Measurements from ENCODE around the gene IGSF21. TPM values are rescaled to one million over a fixed set of nuclear protein-coding genes. Genes with fewer than 3 reads are reported as not detected.
"Not testable (repeated sequence)": the region's sequence is repeated elsewhere in the genome, so short reads cannot be mapped to it uniquely, and the experiment has no call there.

Gene IGSF21
- total RNA-seq, 2 experiments from 2014 or later, result not detected

DNA sequence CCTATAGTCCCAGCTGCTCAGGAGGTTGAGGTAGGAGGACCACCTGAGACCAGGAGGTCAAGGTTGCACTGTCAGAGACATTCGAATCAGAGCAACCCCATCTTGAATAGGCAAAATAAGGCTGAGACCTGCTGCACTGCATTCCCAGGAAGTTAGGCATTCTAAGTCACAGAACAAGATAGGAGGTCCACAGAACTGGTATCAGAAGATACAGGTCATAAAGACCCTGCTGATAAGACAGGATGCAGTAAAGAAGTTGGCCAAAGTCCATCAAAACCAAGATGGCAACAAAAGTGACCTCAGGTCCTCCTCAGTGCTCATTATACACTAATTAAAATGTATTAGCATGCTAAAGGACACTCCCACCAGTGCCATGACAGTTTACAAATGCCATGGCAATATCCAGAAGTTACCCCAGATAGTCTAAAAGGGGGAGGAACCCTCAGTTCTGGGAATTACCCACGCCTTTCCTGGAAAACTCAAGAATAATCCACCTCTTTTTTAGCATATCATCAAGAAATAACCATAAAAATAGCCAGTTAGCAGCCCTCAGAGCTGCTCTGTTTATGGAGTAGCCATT, 307.9 kb downstream of the IGSF21 start:
- CTCF ChIA-PET, result no interaction called here
- POLR2A ChIA-PET, result no interaction called here
- no peak overlapping the region for H3K27ac Mint-ChIP-seq

DNA sequence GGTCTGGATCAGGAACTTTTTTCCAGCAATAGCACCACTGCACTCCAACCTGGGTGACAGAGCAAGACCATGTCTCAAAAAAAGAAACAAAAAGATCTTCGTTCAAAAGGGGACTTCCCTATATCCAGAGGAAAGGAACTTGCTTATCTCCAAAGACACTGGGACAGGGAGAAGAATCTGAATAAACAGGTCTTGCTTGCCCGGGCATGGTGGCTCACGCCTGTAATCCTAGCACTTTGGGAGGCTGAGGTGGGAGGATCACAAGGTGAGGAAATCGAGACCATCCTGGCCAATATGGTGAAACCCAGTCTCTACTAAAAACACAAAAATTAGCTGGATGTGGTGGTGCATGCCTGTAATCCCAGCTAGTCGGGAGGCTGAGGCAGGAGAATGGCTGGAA, 308.5 kb downstream of the IGSF21 start:
- H3K27ac Mint-ChIP-seq; CTCF ChIA-PET; H3K4me1 Mint-ChIP-seq; H3K4me3 Mint-ChIP-seq; H3K36me3 Mint-ChIP-seq (ENCODE audit: low read depth); POLR2A ChIA-PET; DNase-seq; H3K27me3 Mint-ChIP-seq: not testable (repeated sequence)
- peaks cover 11% of the 10 kb centered on the region for H3K9me3 Mint-ChIP-seq

More for the DNA sequence above, 307.9 kb downstream of the IGSF21 start:
- Mint-ChIP-seq H3K4me3 (no peak overlapping the region), H3K4me1 (no peaks in the 10 kb centered on the region), H3K36me3 (ENCODE audit: low read depth) (no peaks in the 10 kb centered on the region), H3K27me3 (peaks cover 6% of the 10 kb centered on the region), H3K9me3 (peaks cover 12% of the 10 kb centered on the region)
- no peak for DNase-seq

DNA sequence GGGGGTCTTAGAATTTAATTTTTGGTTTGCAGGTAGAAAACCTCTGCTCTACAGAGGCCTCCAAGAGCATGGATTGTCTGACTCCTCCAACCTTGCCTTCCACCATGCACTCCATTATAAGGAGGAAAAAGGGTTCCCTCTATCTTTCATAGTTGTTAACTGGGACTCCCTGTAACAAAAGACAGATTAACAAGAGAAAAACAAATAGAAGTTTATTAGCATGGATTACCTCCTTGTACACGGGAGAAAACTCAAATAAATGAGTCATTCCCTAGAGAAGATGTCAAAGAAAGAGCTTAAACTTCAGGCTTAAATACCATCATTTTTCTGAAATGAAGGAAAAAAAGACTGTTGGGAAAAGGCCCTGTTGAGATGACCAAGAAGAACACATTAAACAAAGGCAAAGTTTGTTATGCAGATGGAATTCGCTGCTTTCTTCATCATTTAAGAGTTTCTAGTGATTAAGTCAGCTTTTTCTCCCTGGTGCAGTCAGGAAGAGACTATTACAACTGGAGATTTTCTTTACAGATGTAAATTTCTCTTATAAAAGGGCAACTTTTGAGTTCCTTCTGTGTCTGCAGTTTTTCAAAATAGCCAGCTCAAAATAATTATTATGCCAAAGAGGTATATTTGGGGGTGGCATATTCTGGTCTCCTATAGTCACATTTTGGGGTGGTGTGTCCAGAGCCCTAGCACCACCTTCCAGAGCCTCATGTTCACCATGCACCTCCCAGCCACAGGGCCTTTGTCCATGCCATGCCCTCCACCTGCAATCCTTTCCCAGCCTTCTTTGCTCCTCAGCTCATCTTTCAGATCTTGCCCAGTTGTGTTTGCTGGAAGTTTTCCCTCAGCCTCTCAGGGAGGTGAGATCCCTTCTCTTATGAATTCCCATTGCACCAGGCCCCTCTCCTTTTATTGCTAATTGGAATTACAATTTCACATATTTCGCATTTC, 310.0 kb downstream of the IGSF21 start:
- H3K4me1 Mint-ChIP-seq, result no peaks in the 10 kb centered on the region
- peaks cover 5% of the 10 kb centered on the region for H3K9me3 Mint-ChIP-seq
- H3K27me3 Mint-ChIP-seq, result peaks cover 6% of the 10 kb centered on the region
- CTCF ChIA-PET, result interaction anchor here (0.5 kb wide), 1 partner anchor 16 kb away, joined by 3 read pairs; no protein-coding TSS in a partner anchor
- H3K27ac Mint-ChIP-seq, result no peak overlapping the region
- POLR2A ChIA-PET, result no interaction called here
- DNase-seq, result no peak
- H3K4me3 Mint-ChIP-seq, result no peak overlapping the region
- H3K36me3 Mint-ChIP-seq (ENCODE audit: low read depth), result no peaks in the 10 kb centered on the region

DNA sequence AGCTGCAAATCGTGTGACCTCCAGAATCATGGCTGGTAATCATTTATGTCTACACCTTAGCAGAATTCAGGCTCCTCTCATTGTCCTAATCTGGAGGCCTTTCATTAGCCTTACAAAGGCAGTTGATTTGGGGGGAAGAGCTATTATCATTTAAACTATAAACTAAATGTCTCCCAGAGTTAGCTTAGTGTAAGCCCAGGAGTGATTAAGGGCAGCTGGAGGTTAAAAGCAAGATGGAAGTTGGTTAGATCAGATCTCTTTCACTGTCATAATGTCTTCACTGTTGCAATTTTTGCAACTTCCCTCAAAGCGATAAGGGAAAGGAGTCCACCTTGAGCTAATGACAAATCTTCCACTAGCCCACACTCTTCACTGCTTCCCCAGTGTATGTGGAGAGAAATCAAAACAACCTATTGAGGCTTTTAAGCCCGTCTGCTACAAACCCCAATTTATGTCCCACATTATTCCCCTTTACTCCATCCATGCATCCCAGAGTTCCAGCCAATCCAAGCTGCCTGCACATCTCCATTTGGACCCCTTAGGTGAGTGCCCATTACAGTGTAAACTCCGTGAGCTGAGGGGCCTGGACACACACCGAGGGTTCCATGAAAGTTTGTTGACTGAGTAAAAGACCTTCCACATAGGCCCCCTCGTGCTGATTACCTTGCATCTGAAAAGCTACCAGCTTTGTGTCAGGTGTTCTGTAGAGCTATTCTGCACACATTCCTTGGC, 311.7 kb downstream of the IGSF21 start:
- H3K4me3 Mint-ChIP-seq, result no peak overlapping the region
- POLR2A ChIA-PET, result no interaction called here
- H3K9me3 Mint-ChIP-seq, result no peaks in the 10 kb centered on the region
- CTCF ChIA-PET, result interaction anchor here (0.6 kb wide), 1 partner anchor 392 kb away, joined by 3 read pairs; no protein-coding TSS in a partner anchor
- DNase-seq, result no peak
- H3K4me1 Mint-ChIP-seq, result no peaks in the 10 kb centered on the region
- no peaks in the 10 kb centered on the region for H3K36me3 Mint-ChIP-seq (ENCODE audit: low read depth)
- peaks cover 6% of the 10 kb centered on the region for H3K27me3 Mint-ChIP-seq
- H3K27ac Mint-ChIP-seq, result no peak overlapping the region

DNA sequence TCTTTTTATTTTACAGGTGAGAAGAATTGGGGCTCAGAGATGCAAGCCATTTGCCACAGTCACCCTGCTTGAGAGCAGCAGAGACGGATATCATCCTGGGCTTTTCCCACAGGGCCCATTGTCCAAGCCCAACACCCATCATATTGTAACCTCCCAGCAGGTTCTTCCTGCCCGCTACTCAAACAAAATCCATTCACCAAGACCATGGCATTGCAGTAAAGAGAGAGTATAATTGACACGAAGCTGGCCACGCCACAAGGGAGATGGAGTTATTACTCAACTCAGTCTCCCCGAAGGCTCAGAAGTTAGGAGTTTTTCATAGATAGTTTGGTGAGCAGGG, 312.2 kb downstream of the IGSF21 start:
- Mint-ChIP-seq H3K27ac (no peak overlapping the region), H3K4me1 (no peaks in the 10 kb centered on the region), H3K9me3 (no peaks in the 10 kb centered on the region), H3K27me3 (peaks cover 6% of the 10 kb centered on the region), H3K36me3 (ENCODE audit: low read depth) (no peaks in the 10 kb centered on the region), H3K4me3 (no peak overlapping the region)
- ChIA-PET CTCF (no interaction called here), POLR2A (no interaction called here)
- DNase-seq, result no peak

DNA sequence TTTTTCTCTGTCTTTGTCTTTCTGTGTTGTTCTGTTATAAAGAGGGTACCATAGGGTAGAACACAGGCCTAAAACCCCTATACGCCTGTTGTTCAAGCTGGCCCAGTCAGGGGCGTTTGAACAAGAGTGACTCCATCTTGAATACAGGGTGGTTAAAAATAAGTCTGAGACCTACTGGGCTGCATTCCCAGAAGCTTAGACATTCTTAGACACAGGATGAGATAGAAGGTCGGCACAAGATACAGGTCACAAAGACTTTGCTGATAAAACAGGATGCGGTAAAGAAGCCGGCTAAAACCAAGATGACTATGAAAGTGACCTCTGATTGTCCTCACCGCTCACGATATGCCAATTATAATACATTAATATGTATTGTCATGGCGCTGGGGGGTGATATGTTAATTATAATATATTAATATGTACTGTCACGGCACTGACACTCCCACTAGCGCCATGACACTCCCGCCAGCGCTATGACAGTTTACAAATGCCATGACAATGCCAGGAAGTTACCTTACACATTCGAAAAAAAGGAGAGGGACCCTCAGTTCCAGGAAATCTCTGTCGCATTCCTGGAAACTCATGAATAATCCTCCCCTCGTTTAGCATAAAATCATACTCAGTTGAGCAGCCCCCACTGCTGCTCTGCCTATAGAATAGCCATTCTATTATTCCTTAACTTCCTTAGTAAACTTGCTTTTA, 314.6 kb downstream of the IGSF21 start:
- Mint-ChIP-seq H3K4me1 (no peaks in the 10 kb centered on the region), H3K4me3 (no peak overlapping the region), H3K27me3 (peaks cover 5% of the 10 kb centered on the region), H3K36me3 (ENCODE audit: low read depth) (no peaks in the 10 kb centered on the region), H3K27ac (no peak overlapping the region), H3K9me3 (no peaks in the 10 kb centered on the region)
- no peak for DNase-seq
- POLR2A ChIA-PET, result no interaction called here
- CTCF ChIA-PET, result interaction anchor here (0.8 kb wide), 1 partner anchor 47 kb away, joined by 3 read pairs; no protein-coding TSS in a partner anchor

DNA sequence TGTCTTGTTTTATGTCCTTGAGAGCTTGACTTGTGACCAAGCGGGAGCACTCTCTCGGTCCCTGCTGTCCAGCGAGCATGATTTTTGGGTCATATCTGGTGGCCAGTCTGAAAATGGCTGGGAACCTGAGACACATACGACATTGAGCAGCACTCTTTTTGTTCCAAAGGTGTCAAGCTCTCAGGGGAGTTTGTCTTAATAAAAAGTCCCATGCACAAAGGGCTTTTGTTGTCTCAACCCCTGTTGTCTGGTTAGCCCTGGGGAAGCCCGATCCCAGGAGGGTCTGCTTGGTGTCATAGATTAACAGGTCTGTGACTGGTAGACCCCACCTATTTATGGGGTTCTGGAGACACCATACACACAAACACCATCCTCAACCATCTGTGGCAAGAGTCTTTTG, 315.4 kb downstream of the IGSF21 start:
- Mint-ChIP-seq H3K4me3 (no peak overlapping the region), H3K9me3 (no peaks in the 10 kb centered on the region), H3K36me3 (ENCODE audit: low read depth) (no peaks in the 10 kb centered on the region), H3K4me1 (no peaks in the 10 kb centered on the region), H3K27ac (no peak overlapping the region), H3K27me3 (peaks cover 2% of the 10 kb centered on the region)
- POLR2A ChIA-PET, result no interaction called here
- no peak for DNase-seq
- CTCF ChIA-PET, result interaction anchor here (0.8 kb wide), 1 partner anchor 48 kb away, joined by 3 read pairs; no protein-coding TSS in a partner anchor

DNA sequence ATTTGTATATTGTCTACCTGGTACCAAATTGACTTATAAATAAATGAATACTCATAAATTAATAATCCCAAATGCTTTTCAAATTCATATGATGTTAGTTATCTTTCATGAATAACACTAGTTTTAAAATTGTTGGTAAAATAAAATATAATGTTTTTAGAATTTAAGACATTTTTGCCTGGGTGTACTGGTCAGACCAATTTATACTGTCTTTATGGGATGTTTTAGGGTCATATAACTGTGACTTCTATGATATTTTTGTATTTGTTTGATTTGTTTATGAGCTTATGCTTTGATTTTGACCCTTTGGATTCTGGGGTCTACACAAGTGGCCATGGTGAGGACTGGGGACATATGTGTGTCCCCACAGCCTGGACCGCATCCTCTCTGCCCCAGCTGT, 319.0 kb downstream of the IGSF21 start:
- Mint-ChIP-seq H3K9me3 (no peaks in the 10 kb centered on the region), H3K27me3 (peaks cover 1% of the 10 kb centered on the region), H3K27ac (no peak overlapping the region), H3K36me3 (ENCODE audit: low read depth) (no peaks in the 10 kb centered on the region), H3K4me1 (no peaks in the 10 kb centered on the region), H3K4me3 (no peak overlapping the region)
- CTCF ChIA-PET, result no interaction called here
- POLR2A ChIA-PET, result no interaction called here
- no peak for DNase-seq
